A673 (cell line): ENCODE data around the gene CD40LG. TPM values are rescaled to one million over a fixed set of nuclear protein-coding genes. Genes with fewer than 3 reads are reported as not detected.

Experiments
- BruUV-seq: library from RNA; stranded (reverse); fragments of 400-500 nt; replicated peaks from 2 replicates; lab custom pipeline; 2021; lab: Mats Ljungman, UMichigan
- CTCF ChIA-PET: fragments of 300-600 bp; sonication (Branson Sonifier 250); formaldehyde crosslinking; loops from one replicate; lab custom pipeline; 2022; ENCODE audit warnings: antibody characterized with exemption; lab: Charles Lee
- POLR2A ChIA-PET: fragments of 300-600 bp; sonication (Branson Sonifier 250); formaldehyde crosslinking; loops from one replicate; lab custom pipeline; 2022; ENCODE audit warnings: antibody characterized with exemption; ENCODE audit not compliant: low non-redundant PET; lab: Charles Lee
- DNase-seq: peaks from one replicate; pipeline ENCODE4 v3.0.0-alpha.2; 2015; ENCODE audit warnings: low spot score
- H3K27ac ChIP-seq: fragments of 200-600 bp; sonication (generic); 2 replicates; pipeline ENCODE4 v1.5.1; 2016; ENCODE audit warnings: mixed run types, low read depth, mild to moderate bottlenecking, mixed read lengths, antibody characterized with exemption, low read length; ENCODE audit not compliant: poor library complexity, severe bottlenecking
- H3K27me3 ChIP-seq: fragments of 200-600 bp; sonication (generic); replicated peaks from 2 replicates; pipeline ENCODE4 v1.6.1; 2017; ENCODE audit warnings: mixed run types, low read depth, mild to moderate bottlenecking, mixed read lengths, antibody characterized with exemption, low read length; ENCODE audit not compliant: insufficient read depth, poor library complexity
- H3K36me3 ChIP-seq: fragments of 200-600 bp; sonication (generic); 2 replicates; pipeline ENCODE4 v1.6.1; 2016; ENCODE audit warnings: mixed run types, mild to moderate bottlenecking, mixed read lengths, antibody characterized with exemption, low read length; ENCODE audit not compliant: insufficient read depth, poor library complexity, severe bottlenecking
- H3K4me1 ChIP-seq: fragments of 200-600 bp; sonication (generic); 2 replicates; pipeline ENCODE4 v1.6.1; 2017; ENCODE audit warnings: mixed run types, mild to moderate bottlenecking, mixed read lengths, antibody characterized with exemption, low read length; ENCODE audit not compliant: insufficient read depth, poor library complexity, severe bottlenecking
- H3K4me3 ChIP-seq: fragments of 200-600 bp; sonication (generic); 2 replicates; pipeline ENCODE4 v1.5.1; 2016; ENCODE audit warnings: low read depth, mixed run types, mild to moderate bottlenecking, mixed read lengths, low read length; ENCODE audit not compliant: poor library complexity, severe bottlenecking
- H3K9me3 ChIP-seq: fragments of 200-600 bp; sonication (generic); 2 replicates; pipeline ENCODE4 v1.6.1; 2016; ENCODE audit warnings: mixed run types, low read depth, mild to moderate bottlenecking, mixed read lengths, antibody characterized with exemption, low read length; ENCODE audit not compliant: poor library complexity, severe bottlenecking
- EZH2 ChIP-seq: fragments of 200-600 bp; sonication (generic); IDR thresholded peaks from 2 replicates; pipeline ENCODE4 v1.6.1; 2017; ENCODE audit warnings: borderline replicate concordance, low read depth, mild to moderate bottlenecking, mixed read lengths, antibody characterized with exemption, low read length; ENCODE audit not compliant: poor library complexity, severe bottlenecking
- intact Hi-C: fragments of 100-400 bp; cut with micrococcal nuclease; formaldehyde crosslinking; loops from one replicate; pipeline ENCODE4 v1.10.0; 2022; ENCODE audit not compliant: unreplicated experiment
- total RNA-seq: library from RNA; stranded (reverse); gene quantifications from 2 replicates; pipeline ENCODE4 v1.2.3, GENCODE V29; 2021
- TF ChIP-seq, protein P1 (sequence below): fragments of 300-800, 200-600 bp; sonication (generic); conservative IDR thresholded peaks from 2 replicates; pipeline ENCODE4 v1.5.1; 2017; ENCODE audit warnings: low read depth, mild to moderate bottlenecking, antibody characterized with exemption, low read length, moderate library complexity, mixed read lengths

Gene CD40LG
- total RNA-seq, 1 experiment from 2014 or later: not detected

DNA sequence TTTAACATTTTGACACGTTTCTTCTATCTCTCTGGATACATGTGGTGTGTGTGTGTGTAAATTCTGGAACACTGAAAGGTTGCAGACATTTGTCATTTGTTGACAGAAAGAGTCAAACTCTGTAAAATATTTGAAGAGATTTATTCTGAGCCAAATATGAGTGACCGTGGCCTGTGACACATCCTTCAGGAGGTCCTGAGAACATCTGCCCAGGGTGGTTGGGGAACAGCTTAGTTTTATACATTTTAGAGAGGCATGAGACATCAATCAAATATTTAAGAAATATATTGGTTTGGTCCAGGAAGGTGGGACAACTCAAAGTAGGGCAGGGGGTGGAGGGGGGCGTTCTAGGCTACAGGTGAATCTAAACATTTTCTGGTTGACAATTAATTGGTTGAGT lies 40.7 kb upstream of the CD40LG start:
- TF ChIP-seq, protein P1, sequence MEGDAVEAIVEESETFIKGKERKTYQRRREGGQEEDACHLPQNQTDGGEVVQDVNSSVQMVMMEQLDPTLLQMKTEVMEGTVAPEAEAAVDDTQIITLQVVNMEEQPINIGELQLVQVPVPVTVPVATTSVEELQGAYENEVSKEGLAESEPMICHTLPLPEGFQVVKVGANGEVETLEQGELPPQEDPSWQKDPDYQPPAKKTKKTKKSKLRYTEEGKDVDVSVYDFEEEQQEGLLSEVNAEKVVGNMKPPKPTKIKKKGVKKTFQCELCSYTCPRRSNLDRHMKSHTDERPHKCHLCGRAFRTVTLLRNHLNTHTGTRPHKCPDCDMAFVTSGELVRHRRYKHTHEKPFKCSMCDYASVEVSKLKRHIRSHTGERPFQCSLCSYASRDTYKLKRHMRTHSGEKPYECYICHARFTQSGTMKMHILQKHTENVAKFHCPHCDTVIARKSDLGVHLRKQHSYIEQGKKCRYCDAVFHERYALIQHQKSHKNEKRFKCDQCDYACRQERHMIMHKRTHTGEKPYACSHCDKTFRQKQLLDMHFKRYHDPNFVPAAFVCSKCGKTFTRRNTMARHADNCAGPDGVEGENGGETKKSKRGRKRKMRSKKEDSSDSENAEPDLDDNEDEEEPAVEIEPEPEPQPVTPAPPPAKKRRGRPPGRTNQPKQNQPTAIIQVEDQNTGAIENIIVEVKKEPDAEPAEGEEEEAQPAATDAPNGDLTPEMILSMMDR: no peak
- TF ChIP-seq EZH2: no peak
- no TSS peak for BruUV-seq
- Histone ChIP-seq H3K36me3 (no peaks in the 10 kb centered on the region), H3K27me3 (no peaks in the 10 kb centered on the region), H3K4me3 (no peak overlapping the region), H3K9me3 (no peaks in the 10 kb centered on the region), H3K27ac (no peak overlapping the region), H3K4me1 (peaks cover 18% of the 10 kb centered on the region)
- POLR2A ChIA-PET: no interaction called here
- peak; percentile 2 for DNase-seq
- intact Hi-C loops: loop anchor here (10.0 kb wide), 1 partner anchor 318 kb away; no protein-coding TSS in a partner anchor
- CTCF ChIA-PET: interaction anchor here (0.6 kb wide), 1 partner anchor 193 kb away, joined by 3 read pairs; no protein-coding TSS in a partner anchor

DNA sequence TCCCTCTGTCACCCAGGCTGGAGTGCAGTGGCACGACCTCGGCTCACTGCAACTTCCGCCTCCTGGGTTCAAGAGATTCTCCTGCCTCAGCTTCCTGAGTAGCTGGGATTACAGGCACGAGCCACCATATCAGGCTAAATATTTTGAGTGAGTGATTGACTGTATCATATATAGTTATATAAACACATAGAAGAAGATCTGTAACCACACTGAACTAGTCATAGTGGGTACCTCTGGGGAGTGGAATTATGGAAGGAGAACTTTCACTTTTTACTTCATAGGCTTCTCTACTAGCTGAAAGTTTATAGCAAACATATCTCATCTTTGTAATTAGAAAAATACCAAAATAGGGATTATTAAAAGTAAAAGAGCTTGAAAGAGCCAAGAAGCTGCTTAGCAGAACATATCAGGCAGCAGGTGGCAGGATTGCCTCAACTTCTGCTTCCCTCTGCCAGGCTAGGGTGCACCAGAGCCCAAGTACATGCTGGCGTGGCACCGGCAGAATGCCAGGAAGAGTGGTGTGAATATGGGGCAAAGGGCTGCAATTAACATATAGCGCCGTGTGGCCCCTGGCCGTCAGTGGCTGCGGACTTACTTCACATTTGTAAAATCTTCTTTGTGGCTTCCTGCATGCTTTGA lies 39.5 kb upstream of the CD40LG start:
- intact Hi-C loops: loop anchor here (1.0 to 10.0 kb wide), 2 partner anchors 86 to 316 kb away; no protein-coding TSS in a partner anchor
- POLR2A ChIA-PET: no interaction called here
- Histone ChIP-seq H3K4me1 (peaks cover 18% of the 10 kb centered on the region), H3K27ac (no peak overlapping the region), H3K27me3 (no peaks in the 10 kb centered on the region), H3K4me3 (no peak overlapping the region), H3K36me3 (no peaks in the 10 kb centered on the region), H3K9me3 (no peaks in the 10 kb centered on the region)
- DNase-seq: peak; percentile 52
- CTCF ChIA-PET: interaction anchor here (1.2 kb wide), 1 partner anchor 86 kb away, joined by 6 read pairs; no protein-coding TSS in a partner anchor
- no peak for TF ChIP-seq EZH2
- TF ChIP-seq, protein P1: peak; percentile 56
- no TSS peak for BruUV-seq

DNA sequence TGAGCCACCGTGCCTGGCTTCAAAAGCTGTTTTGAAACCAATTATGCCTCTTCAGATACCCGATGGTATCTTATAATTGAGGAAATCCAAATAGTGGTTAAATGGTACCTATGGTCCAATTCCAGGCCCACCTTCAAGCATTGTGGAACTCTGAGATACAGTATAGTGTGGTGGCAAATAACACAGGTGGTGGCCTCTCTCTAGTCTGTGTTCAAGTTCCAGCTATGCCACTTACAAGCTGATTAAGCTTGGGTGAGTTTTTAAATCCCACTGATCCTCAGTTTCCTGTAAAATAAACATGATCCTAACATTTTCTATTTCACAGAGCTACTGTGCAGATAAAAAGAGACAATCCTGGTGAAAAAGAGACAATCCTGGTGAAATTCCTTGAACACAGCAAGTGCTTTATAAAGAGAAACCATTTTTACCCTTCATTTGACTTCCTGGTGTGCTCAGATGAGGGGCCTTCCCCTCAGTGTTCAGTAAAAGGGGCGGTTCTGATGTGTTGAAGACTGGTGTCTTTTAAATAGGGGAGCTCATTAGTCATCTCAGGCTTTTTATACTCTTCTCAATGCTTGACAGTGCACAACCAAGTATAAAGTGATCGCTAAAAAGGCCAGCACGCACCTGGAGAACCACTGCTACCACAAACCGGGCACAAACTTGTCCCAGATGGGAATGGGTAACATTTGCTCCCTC lies 30.8 kb upstream of the CD40LG start:
- CTCF ChIA-PET: no interaction called here
- intact Hi-C loops: no loop called here

More for the DNA sequence above, 30.8 kb upstream of the CD40LG start:
- DNase-seq: no peak
- no peak for TF ChIP-seq EZH2
- TF ChIP-seq, protein P1: no peak
- Histone ChIP-seq H3K27ac (no peak overlapping the region), H3K27me3 (no peaks in the 10 kb centered on the region), H3K9me3 (no peaks in the 10 kb centered on the region), H3K36me3 (no peaks in the 10 kb centered on the region), H3K4me3 (no peak overlapping the region), H3K4me1 (no peaks in the 10 kb centered on the region)
- POLR2A ChIA-PET: no interaction called here
- no TSS peak for BruUV-seq
